Erythroblast (primary cell): ENCODE results near the gene NR2E1.

Experiments used
- GATA1 ChIP-seq: IDR thresholded peaks from 2 replicates; pipeline ENCODE4 v1.6.1; 2011; ENCODE audit warnings: low read depth, mild to moderate bottlenecking, control low read depth, low read length, moderate library complexity
- POLR2A ChIP-seq: IDR thresholded peaks from 2 replicates; pipeline ENCODE4 v1.6.1; 2011; ENCODE audit warnings: mild to moderate bottlenecking, low read length

DNA sequence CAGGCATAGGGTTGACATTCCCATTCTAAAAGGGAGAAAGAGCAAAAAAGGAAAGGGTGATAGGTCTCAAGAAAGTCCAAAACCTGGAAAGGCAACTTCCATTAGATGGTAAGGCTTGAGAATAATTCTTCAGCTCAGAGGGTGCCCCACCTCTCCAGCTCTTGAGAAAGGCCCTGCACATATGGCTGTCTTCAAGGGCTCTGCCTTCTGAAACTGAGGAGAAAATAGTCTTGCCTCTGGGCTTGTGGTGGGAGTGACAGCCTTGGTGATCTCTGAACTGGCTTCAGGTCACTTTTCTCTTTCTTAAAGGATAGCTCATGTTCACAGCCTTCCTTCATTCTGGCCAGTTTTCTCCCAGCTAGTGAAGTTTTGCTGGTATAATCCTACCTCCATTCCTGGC, 35.6 kb upstream of the NR2E1 start:
- TF ChIP-seq POLR2A (no peak), GATA1 (no peak)
